GM13977 (cell line): Measurements from ENCODE around the gene HBEGF.

ENCODE experiments used
- DNase-seq: peaks from one replicate; pipeline ENCODE4 v3.0.0; 2012; ENCODE audit warnings: low spot score
- CTCF ChIP-seq: IDR thresholded peaks from 2 replicates; pipeline ENCODE4 v1.5.1; 2012; ENCODE audit warnings: mild to moderate bottlenecking, control low read depth; ENCODE audit not compliant: insufficient read depth; ENCODE audit errors: extremely low read depth, missing control alignments
- in situ Hi-C: fragments of 300-500 bp; cut with MboI; formaldehyde crosslinking; loops from one replicate; pipeline ENCODE4 v1.12.0; 2022; ENCODE audit warnings: low sequenced_read_pairs, low pct_unique_long_range_greater_than_20kb, mixed read lengths, inconsistent platforms; ENCODE audit not compliant: unreplicated experiment

HBEGF gene

DNA sequence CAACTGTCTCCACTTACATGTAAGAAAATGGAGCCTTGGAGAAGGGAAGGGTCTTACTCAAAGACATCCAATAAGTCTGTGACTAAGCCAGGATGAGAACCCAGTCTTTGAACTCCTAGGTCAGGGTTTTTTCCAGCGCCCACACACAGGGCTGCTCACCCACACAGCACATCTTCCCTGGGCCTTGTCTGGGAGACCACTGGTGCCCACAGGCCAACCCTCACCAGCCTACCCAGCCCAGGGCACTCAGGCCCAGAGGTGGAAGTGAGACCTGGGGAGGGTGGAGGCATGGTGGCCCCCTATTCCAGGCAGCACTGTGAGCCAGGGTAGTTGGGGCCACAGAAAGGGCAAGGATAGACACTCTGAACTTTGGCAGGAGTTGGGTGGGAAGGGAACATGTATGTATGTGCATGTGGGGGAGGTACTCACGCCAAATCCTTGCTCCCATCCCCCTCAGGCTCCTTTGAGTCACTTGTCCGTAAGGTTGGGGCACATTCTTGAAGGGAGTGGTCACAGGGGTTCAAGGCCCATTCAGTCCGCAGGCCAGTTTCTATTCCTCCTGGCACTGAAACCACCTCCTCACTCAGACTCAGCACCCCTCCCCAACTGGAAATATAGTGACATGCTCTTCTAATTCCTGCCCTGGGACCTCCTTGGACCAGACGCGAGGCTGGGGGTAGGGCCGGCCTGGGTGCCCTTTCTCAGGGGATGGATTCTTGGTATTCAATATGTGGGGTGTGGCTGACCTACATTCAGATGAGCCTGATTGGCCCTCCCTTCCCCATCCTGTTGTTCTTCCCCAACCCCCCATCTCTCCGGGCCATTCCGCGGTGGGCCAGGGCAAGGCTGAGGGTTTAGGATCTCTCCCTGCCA lies 10.7 kb upstream of the HBEGF start:
- DNase-seq, result no peak
- no peak for TF ChIP-seq CTCF
- in situ Hi-C loops, result no loop called here

DNA sequence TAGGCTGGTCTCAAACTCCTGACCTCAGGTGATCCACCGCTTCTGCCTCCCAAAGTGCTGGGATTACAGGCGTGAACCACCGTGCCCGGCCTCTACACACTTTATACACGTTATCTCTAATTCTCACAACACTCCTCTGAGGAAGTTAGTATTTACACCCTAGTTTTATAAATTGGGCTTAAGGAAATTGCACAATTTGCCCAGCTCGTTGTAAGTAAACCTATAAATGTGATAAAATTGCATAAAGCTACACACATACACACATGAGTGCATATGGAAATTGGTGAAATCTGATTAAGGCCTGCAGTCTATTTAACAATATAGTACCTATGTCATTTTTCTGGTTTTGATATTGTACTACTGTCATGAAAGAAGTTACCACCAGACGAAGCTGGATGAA lies 9.1 kb upstream of the HBEGF start:
- in situ Hi-C loops, result no loop called here
- no peak for DNase-seq
- TF ChIP-seq CTCF, result no peak

- peak; percentile 75 for DNase-seq
- in situ Hi-C loops, result loop anchor here (5.0 kb wide), 1 partner anchor 109 kb away; no protein-coding TSS in a partner anchor
- TF ChIP-seq CTCF, result peak; percentile 76
These were observed 5.4 kb upstream of the HBEGF start for GRCh38 chr5:140351609-140352334.

DNA sequence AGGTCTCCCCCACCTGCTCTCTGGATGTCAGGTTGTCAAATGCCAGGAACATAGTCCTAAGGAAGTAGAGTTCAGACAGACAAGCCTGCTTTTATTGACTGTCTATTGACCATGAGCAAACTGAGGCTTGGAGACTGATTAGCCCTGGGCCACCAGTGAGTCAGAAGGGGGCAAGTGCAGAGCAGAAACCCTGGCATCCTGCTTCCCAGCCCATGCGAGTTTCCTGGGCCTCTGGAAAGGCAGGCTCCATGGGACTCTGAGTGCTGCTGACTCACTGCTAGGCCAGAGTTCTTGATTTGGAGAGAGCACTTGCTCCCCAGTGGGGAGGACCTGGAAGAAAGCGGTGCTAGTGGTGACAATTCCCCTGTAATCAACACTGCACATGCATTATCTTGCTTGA lies 2.8 kb upstream of the HBEGF start:
- DNase-seq, result no peak
- in situ Hi-C loops, result no loop called here
- TF ChIP-seq CTCF, result no peak

DNA sequence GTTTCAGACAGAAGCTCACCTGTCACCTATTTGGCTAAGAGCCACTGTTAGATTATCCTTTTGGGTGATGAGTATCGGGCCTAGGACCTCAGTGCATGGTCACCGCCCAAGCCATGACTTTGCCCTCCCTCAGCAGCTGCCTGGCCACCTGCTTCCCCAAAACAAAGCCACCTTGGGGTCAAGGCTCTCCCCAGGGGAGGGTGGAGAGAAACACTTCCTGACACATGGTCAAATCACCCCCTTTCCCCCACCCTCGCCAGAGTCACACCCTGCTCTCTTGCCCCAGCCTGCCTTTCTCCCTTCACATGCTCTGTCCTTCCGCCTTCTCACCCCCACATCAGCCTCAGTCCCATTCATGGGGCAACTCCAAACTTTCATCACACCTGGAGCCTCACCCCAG lies 1.7 kb upstream of the HBEGF start:
- no peak for TF ChIP-seq CTCF
- in situ Hi-C loops, result no loop called here

DNA sequence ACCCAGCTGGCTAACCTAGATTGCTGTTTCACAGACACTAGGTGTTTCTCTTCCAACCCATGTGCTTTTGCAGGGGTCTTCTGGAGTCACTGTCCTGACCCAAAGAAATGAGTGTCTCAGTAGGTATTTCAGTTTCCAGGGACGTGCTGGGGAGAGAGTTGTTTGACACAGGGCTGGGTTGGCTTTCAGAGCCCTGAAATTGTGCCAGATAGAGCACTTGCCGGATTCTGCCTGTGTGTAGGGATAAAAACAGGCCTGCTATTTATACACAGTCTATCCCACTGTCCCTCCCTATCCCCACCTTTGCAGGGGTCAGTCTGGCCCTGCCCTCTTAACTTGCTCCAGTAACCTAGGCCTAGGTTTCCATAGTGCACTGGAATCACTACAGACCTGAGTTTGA lies 957 bp upstream of the HBEGF start:
- no peak for TF ChIP-seq CTCF
- no peak for DNase-seq
- in situ Hi-C loops, result no loop called here

More for the DNA sequence above, 1.7 kb upstream of the HBEGF start:
- no peak for DNase-seq
